DND-41 (cell line): ENCODE results near the gene DYNLRB1.

ENCODE experiments used
- CTCF ChIP-seq: IDR thresholded peaks from 2 replicates; pipeline ENCODE4 v1.5.1; 2012; ENCODE audit warnings: borderline replicate concordance, low read length, moderate library complexity, mild to moderate bottlenecking; ENCODE audit not compliant: poor library complexity, severe bottlenecking; ENCODE audit errors: extremely low read depth
- EZH2 ChIP-seq: IDR thresholded peaks from 3 replicates; pipeline ENCODE4 v1.6.1; 2012; ENCODE audit warnings: borderline replicate concordance, low read depth, mild to moderate bottlenecking, moderate library complexity, low read length, inconsistent platforms; ENCODE audit not compliant: severe bottlenecking

- TF ChIP-seq CTCF (no peak), EZH2 (no peak)
These were observed 22.6 kb upstream of the DYNLRB1 start for GRCh38 chr20:34493646-34494045.
